HFF-Myc (cell line): ENCODE data around the gene GLB1L.

ENCODE experiments used
- DNase-seq: peaks from one replicate; pipeline ENCODE4 v3.0.0-alpha.2; 2011; ENCODE audit warnings: low read depth; ENCODE audit errors: extremely low read depth
- H3K4me3 ChIP-seq: replicated peaks from 2 replicates; pipeline ENCODE4 v1.5.1; 2011; ENCODE audit warnings: low read depth, mild to moderate bottlenecking, control low read depth, low read length
- TF ChIP-seq, protein P1 (sequence below): IDR thresholded peaks from 2 replicates; pipeline ENCODE4 v1.5.1; 2012; ENCODE audit warnings: mild to moderate bottlenecking, low read depth, low read length, control low read depth; ENCODE audit errors: missing control alignments

Gene GLB1L

DNA sequence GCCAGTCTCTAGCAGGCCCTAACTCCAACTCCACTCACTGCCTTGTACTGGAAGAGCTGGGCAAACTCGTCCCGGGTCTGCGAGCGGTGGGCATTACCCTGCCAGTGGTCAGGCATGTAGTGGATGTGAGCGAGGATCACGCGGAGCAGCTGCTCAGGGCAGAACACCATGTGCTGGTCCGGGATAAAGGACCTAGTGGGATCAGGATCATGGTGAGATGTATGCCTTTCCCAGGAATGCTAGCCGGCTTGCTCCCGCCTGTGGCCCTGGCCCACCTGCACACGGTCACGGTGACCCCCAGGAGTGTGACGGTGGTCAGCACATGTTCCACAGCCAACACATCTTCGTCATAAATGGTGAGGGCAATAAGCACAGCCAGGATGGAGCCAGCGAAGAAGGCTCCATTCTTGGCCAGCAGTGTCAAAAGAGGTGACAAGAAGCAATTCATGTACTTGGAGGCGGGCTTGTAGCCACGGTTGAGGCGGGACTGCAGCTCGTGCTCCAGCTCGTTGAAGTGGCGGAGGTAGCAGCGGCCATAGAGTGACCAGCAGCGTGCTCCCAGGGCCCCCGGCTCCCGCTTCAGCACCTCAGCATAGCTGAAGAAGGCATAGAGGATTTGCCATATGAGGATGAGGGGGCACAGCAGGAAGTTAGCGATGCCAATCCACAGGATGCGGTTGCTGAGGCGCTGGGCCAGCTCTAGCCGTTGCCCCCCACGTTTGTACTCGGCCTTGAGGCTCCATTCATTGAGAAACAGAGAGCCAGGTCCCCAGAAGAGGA lies 21.2 kb downstream of the GLB1L start:
- H3K4me3 ChIP-seq, result no peak overlapping the region
- no peak for DNase-seq
- TF ChIP-seq, protein P1, sequence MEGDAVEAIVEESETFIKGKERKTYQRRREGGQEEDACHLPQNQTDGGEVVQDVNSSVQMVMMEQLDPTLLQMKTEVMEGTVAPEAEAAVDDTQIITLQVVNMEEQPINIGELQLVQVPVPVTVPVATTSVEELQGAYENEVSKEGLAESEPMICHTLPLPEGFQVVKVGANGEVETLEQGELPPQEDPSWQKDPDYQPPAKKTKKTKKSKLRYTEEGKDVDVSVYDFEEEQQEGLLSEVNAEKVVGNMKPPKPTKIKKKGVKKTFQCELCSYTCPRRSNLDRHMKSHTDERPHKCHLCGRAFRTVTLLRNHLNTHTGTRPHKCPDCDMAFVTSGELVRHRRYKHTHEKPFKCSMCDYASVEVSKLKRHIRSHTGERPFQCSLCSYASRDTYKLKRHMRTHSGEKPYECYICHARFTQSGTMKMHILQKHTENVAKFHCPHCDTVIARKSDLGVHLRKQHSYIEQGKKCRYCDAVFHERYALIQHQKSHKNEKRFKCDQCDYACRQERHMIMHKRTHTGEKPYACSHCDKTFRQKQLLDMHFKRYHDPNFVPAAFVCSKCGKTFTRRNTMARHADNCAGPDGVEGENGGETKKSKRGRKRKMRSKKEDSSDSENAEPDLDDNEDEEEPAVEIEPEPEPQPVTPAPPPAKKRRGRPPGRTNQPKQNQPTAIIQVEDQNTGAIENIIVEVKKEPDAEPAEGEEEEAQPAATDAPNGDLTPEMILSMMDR, result no peak

DNA sequence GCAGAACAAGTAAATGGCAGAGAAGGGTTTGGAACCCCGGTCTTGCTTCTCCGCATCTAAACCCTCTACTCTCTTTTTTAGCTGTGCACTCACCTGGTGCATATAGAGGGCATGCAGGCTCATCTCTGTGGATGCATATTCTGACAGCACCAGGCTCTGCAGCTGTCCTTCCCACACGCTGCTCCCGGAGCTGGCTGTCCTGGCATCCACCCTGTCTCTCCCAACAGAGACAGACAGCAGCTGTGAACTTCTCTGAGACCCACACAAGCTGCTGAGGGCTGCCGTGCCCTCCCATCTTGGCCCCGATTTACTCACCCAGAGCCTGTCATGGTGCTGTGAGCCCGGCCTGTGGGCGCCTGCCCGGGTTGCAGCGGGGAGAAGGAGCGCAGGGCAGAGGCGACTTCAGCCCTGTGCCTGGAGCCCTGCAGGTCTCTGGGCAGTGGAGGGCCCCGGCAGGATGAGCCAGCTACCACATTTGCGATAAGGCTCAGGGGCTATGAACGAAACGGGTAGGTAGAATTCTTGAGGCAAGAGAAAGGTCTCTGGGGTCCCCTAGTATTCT lies 23.2 kb downstream of the GLB1L start:
- no peak for DNase-seq
- no peak overlapping the region for H3K4me3 ChIP-seq
- TF ChIP-seq, protein P1, result no peak

GRCh38 chr2:219220652-219221402 lies 24.4 kb downstream of the GLB1L start:
- TF ChIP-seq, protein P1, result no peak
- no peak overlapping the region for H3K4me3 ChIP-seq
- DNase-seq, result no peak

DNA sequence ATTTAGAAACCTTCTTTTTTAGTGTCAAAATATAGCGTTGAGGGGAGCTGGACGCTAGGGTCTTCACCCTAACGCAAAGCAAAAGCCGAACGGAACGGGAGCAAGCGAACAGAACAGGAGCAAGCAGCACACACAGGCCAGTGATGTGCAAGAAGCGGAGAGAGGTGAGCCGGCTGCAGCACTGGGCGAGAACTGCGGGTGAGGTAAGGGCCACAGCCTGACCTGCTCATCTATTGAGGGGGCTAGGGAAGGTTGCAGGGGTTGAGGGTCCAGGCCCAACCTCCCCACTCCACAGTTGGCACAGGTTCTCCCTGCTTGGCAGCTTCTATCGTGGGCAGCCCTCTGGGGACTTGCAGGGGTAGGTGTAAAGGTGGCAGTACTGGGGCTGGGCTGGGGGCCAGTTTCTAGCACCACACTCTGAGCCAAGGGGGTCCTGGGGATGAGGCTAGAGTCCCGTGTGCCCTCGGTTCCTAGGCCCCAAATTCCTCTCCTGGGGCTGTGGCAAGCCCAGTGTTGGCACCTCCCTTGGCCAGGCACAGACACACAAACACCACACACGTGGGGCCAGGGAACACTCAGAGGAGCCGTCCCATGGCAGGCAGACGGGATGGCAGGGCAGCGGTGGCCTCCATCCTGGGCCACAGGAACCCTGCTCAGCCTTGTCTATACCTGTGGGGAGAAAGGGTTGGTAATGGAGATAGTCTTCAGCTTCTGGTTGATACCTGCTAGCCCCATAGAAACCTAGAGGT lies 25.3 kb downstream of the GLB1L start:
- no peak for DNase-seq
- TF ChIP-seq, protein P1, result no peak

DNA sequence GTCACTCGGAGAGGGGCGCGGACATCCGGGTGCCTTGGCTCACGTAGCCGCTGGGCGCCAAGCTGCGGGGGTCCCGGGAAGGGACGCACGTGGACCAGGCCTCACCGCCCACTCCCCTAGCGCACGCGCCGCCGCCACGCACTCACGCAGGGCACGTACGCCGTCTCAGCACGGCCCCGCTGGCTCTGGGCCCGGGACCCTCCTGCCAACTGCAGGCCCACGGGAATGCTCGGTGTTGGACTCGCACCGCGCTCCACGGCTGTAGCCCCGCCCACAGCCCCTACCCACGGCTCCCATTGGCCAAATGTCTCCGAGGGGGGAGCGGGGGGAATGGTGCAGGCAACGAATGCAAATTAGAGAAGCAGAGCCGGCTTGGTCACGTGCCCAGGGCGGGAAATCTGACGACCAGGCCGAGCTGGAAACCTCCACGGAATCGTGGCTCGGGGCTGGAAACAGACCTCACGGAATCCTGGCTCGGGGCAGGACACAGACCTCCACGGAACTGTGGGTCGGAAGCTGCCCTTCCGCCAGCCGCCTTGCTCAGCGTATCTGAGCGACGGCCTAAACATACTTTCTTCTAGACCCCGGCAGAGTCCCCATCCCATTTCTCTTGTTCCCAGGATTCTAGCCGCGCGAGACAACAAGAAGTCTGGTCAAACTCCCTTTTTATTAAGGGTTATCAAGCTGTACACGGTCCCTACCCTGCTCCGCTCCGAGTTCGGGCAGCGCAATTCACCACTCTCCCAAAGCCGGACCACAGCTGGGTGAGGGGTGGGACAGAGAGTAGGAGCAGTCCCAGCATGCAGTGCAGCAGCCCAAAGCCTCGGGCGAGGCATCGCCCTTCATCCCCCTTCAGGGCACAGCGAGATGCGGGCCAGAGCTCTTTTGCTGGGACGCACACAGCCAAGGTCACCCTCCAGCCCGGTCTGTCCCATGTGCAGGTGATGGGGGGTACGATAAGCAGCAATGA lies 26.2 kb downstream of the GLB1L start, which contains the start of gene ABCB6:
Gene ABCB6 (minus strand): TSS at position 227 of the 970 bp plus-strand sequence. CDS start 285 bp downstream, outside the sequence.
- H3K4me3 ChIP-seq, result peak within 1 kb of the TSS; percentile 60
- TF ChIP-seq, protein P1, result no peak
- no peak for DNase-seq

More for the DNA sequence above, 25.3 kb downstream of the GLB1L start:
- H3K4me3 ChIP-seq, result no peak overlapping the region
